Measurements from ENCODE around the gene FKBP1A.

- TF ChIP-seq CTCF (IDR thresholded peaks at IDR 0.05; ENCODE audit: insufficient read depth, low read length) = no peak
- TF ChIP-seq REST (IDR thresholded peaks at IDR 0.05; ENCODE audit: insufficient replicate concordance, low read depth) = no peak
- TF ChIP-seq GABPA (IDR thresholded peaks at IDR 0.05; ENCODE audit: low read depth) = no peak
- no peak for TF ChIP-seq POLR2AphosphoS5 (IDR thresholded peaks at IDR 0.05; ENCODE audit: low read depth)
- TF ChIP-seq SPI1 (IDR thresholded peaks at IDR 0.05; ENCODE audit: borderline replicate concordance, low read depth) = no peak
Observed at GRCh38 chr20:1328680-1329330, 64.0 kb downstream of the FKBP1A start, which contains the start of gene SDCBP2.
